PC-9 (cell line): Measurements from ENCODE around the gene PRDM16.

ENCODE experiments used
- EZH2 ChIP-seq: fragments of 200-600 bp; sonication (generic); IDR thresholded peaks from 2 replicates; pipeline ENCODE4 v1.8.0; 2017; ENCODE audit warnings: antibody characterized with exemption, low read depth
- TF ChIP-seq, protein P1 (sequence below): fragments of 200-600 bp; sonication (generic); conservative IDR thresholded peaks from 2 replicates; pipeline ENCODE4 v1.6.1; 2017; ENCODE audit warnings: mixed run types, antibody characterized with exemption, mild to moderate bottlenecking, moderate library complexity

DNA sequence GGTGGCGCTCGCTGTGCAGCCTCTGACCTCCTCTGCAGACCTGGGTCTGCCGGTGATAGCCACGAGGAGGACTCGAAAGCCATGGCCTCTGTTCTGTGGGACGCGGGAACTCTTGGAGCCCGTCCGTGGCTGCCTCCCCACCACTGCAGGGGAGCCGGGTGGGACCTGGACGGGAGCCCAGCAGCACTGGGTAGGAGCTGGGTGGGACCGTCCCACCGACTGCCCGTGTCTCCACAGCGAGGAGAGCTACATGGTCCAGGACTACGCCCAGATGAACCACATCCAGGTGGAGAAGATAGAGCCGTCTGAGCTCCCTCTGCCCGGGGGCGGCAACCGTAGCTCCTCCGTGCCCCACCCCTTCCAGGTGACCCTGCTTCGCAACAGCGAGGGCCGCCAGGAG, 409.2 kb downstream of the PRDM16 start:
- TF ChIP-seq, protein P1, sequence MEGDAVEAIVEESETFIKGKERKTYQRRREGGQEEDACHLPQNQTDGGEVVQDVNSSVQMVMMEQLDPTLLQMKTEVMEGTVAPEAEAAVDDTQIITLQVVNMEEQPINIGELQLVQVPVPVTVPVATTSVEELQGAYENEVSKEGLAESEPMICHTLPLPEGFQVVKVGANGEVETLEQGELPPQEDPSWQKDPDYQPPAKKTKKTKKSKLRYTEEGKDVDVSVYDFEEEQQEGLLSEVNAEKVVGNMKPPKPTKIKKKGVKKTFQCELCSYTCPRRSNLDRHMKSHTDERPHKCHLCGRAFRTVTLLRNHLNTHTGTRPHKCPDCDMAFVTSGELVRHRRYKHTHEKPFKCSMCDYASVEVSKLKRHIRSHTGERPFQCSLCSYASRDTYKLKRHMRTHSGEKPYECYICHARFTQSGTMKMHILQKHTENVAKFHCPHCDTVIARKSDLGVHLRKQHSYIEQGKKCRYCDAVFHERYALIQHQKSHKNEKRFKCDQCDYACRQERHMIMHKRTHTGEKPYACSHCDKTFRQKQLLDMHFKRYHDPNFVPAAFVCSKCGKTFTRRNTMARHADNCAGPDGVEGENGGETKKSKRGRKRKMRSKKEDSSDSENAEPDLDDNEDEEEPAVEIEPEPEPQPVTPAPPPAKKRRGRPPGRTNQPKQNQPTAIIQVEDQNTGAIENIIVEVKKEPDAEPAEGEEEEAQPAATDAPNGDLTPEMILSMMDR = no peak
- no peak for TF ChIP-seq EZH2
